Measurements from ENCODE around the gene AHDC1.

- no peak for TF ChIP-seq CTCF (IDR thresholded peaks at IDR 0.05; ENCODE audit: extremely low read depth in 1 of 2, insufficient read depth in 1 of 2, low read depth in 1 of 2, low read length in 2 of 2)
- TF ChIP-seq POLR2A (IDR thresholded peaks at IDR 0.05; ENCODE audit: low read depth, low read length), result no peak
- no peak for TF ChIP-seq JUN (IDR thresholded peaks at IDR 0.05; ENCODE audit: borderline replicate concordance, insufficient read depth, insufficient read length, low read depth)
- TF ChIP-seq POLR2AphosphoS5 (IDR thresholded peaks at IDR 0.05; ENCODE audit: insufficient read depth, low read depth, low read length), result no peak
- no peak for TF ChIP-seq MAX (IDR thresholded peaks at IDR 0.05; ENCODE audit: insufficient read depth, insufficient read length)
Measured at GRCh38 chr1:27504588-27505419, 99.1 kb downstream of the AHDC1 start.
